NCI-H2029 treated with DMSO at 0.1 percent for 48 hours (cell line): ENCODE data around the gene PITRM1.
A peak's percentile ranks its signal among the peaks of the same experiment; 100 is the strongest.
"Not testable (repeated sequence)": the region's sequence is repeated elsewhere in the genome, so short reads cannot be mapped to it uniquely, and the experiment has no call there.

ENCODE experiments used
- DNase-seq: peaks from one replicate; lab custom pipeline; 2025; lab: John Stamatoyannopoulos, UW

Gene PITRM1, protein sequence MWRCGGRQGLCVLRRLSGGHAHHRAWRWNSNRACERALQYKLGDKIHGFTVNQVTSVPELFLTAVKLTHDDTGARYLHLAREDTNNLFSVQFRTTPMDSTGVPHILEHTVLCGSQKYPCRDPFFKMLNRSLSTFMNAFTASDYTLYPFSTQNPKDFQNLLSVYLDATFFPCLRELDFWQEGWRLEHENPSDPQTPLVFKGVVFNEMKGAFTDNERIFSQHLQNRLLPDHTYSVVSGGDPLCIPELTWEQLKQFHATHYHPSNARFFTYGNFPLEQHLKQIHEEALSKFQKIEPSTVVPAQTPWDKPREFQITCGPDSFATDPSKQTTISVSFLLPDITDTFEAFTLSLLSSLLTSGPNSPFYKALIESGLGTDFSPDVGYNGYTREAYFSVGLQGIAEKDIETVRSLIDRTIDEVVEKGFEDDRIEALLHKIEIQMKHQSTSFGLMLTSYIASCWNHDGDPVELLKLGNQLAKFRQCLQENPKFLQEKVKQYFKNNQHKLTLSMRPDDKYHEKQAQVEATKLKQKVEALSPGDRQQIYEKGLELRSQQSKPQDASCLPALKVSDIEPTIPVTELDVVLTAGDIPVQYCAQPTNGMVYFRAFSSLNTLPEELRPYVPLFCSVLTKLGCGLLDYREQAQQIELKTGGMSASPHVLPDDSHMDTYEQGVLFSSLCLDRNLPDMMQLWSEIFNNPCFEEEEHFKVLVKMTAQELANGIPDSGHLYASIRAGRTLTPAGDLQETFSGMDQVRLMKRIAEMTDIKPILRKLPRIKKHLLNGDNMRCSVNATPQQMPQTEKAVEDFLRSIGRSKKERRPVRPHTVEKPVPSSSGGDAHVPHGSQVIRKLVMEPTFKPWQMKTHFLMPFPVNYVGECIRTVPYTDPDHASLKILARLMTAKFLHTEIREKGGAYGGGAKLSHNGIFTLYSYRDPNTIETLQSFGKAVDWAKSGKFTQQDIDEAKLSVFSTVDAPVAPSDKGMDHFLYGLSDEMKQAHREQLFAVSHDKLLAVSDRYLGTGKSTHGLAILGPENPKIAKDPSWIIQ

DNA sequence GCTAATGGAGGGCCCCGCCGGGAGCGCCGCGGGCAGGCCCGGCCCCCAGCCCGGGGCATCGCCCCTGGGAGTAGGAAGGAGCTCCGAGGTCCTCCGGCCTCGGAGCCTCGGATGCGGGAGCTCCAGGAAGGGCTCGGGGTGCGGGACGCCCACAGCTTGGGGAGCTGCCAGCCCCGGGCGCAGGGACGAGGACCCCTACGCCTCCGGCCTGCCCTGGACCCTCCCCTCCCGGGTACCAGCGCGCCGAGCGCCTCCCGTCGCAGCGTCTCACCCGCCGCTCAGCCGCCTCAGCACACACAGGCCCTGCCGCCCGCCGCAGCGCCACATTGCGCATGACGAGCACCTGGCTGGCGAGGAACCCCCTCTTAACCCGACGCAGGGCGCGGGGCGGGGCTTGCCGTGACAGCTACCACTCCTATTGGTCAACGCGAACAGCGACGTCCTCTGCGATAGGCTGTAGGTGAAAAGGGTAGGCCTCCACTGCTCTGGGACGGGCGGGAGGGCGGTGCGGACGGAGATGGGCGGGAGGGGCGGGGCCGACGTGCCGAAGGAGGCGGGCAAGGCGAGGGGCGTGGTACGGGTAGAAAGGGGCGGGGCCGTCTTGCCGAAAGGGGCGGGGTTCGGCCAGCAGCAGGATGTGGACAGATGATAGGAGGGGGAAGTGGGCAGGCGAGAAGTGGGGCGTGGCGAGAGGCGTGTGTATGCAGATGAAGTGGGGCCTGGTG, at the start of gene PITRM1:
Gene PITRM1 (minus strand): TSS at position 337 of the 725 bp plus-strand sequence. CDS start 10 bp downstream, at position 327.
- peak; percentile 92 for DNase-seq

DNA sequence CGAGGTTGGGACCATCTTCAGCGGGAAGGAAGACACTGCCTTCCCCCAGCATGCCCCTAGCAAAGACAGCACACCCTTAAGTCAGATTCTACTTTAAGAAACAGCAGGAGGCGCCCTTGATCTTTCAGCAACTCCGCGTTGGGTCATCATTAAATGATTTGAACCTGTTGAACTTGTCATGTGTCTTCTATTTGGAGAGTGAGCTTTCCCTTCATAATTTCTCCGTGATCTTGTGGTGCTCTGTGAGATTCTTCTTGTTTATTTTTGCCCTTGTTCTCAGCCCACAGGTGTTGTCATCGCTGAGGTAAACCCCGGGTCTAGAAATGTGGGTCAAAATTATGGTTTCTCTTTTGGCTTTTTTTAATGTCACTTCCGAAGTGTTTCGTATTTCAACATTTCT, 49.5 kb upstream of the PITRM1 start:
- no peak for DNase-seq

DNA sequence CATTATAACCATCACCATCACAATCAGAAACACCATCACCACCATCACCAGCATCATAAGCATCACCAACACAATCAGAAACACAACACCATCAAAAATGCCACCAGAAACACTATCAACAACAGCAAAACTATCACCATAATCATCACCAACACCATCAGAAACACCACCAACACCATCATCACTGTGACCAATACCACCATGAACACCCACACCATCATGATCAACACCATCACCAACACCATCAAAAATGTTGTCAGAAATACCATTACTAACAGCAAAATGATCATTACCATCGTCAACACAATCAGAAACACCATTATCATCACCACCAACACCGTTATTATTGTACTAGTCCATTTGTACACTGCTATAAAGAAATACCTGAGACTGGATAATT, 49.0 kb upstream of the PITRM1 start:
- DNase-seq = not testable (repeated sequence)

DNA sequence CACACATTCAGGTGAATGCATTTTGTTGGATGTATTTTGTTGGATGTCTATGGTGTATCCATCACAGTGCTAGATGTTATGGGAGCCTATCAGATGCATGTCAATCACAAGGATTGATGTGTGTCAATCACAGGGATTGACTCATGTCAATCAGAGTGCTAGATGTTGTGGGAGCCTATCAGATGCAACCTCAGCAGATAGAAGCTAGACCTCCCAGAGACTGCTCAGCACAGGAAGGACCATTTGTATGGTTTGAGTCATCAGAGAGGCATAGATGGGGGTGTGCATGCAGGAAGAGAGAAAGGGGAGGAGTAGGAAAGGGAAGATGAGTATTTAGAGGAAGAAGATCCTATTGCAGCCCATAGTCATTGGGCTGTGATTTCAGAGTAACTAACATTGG, 48.3 kb upstream of the PITRM1 start:
- DNase-seq = no peak

DNA sequence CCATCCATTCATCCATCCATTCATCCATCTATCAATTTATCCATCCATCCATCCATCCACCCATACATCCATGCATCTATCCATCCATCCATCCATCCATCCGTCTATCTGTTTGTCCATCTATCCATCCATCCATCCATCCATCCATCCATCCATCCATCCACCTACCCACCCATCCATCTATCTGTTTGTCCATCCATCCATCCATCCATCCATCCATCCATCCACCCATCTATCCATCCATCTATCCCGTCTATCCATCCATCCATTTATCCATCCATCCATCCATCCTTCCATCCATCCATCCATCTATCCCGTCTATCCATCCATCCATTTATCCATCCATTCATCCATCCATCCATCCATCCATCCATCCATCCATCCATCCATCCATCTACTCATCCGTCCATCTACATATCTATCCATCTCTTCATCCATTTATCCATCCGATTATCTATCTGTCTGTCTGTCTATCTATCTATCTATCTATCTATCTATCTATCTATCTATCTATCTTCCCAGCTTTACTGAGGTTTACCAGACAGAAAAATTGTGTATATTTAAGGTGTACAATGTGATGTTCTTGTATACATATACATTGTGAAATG, 46.5 kb upstream of the PITRM1 start:
- DNase-seq = not testable (repeated sequence)

DNA sequence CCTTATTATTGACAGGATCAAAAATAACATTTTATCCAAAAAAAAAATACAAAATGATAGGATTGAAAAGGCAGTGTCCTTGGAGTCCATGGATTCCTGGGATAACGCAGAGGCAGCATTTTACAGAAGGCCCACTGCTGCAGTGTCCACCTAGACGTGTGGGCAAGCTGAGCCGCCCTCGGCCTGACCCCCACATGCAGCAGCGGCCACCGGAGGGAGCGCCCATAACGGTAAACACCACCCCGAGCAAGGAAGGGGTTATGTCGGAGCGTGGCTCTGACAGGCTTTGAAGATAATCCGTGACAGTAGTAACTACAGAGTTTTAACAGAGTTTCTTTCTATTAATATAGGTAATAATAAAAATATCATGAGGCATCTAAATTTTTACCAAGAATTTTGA, 45.3 kb upstream of the PITRM1 start:
- no peak for DNase-seq

DNA sequence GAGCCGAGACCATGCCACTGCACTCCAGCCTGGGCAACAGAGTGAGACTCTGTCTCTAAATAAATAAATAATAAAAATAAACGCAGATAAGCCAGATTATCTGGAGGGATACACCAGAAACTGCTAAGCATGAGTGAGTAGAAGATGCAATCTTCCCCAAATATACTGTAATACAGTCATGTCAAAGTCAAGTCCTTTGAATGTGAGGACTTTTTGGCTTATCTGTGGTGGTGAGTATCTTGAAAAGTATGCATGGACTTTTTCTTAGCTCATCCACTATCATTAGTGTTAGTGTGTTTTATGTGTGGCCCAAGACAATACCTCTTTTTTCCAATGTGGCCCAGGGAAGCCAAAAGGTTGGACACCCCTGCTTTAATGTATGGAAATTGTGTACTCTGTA, 44.7 kb upstream of the PITRM1 start:
- no peak for DNase-seq

DNA sequence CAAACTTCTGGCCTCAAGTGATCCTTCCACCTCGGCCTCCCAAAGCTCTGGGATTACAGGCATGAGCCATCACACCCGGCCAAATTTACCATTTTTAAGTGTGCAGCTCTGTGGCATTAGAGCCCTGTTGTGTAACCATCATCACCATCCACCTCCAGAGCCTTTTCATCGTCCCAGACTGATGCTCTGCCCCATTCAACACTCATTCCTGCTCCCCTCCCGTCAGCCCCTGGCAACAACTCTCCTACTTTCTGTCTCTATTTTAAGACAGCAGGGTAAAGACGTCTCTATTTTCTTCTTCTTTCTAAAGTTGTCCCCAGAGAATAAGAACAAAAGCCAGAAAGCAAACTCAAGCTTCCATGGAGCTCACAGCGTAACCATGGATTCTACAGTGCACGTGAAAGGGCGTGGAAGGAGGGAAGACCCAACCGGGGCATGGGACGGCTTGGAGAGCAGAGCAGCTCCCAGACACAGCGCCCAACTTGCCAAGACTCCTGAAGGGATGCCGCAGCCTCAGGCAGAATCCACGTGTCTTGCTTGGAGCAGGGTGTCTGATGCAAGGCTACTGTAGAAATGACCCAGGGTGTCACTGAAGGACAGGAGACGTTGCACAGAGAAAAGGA, 42.7 kb upstream of the PITRM1 start:
- no peak for DNase-seq

DNA sequence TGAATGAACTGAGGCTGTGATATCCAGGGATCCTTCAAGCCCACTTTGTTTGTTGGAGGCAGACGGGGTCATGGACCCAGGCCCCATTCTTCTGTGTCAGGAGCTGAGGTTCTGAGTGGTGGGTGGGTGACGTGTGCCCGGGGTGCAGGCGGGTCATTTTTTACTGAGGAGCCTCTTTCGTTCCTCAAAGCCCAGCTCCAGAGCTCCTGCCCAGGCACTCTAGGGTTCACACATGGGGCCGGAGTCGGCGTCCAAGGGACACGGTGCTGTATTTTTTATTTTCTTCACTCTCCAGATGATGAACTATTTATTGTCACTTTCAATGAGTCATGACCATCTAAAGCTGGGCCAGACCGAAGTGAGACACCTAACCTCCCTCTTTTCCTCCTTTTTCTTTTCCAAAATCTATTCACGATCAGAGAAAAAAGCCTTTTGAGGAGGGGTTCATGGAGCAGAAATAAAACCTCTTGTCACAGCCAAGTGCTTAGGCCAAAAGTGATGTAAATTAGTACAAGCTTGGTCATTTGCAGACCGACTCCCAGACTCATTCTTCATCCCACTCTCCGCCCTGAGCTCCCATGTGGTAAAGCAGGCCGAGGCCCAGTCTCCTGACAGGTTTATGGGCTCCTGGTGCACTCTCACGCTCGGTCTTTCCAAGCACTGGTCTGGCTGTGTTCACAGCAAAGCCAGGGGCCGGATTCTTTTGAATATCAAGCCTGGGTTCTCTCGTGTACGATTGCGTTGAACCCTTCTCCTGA, 41.4 kb upstream of the PITRM1 start:
- DNase-seq = no peak

DNA sequence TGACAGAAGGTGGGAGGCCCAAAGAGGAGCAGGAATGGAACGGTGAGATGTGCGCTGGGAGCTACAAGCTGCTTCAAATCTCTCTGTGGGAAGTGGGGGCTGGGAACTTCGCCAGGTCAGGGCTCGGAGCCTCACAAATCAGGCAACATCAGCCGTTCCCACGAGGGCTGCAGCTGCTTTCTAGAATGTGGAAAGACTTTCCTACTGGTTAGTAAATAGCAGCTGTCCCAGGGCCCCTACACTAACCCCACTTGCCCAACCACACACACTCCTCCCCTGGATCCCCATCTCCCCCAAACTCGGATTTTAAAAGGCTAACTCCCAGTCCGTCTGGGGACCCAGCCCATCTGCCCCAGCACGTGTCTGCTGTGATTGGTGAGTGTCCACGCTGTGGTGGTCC, 40.6 kb upstream of the PITRM1 start:
- no peak for DNase-seq

DNA sequence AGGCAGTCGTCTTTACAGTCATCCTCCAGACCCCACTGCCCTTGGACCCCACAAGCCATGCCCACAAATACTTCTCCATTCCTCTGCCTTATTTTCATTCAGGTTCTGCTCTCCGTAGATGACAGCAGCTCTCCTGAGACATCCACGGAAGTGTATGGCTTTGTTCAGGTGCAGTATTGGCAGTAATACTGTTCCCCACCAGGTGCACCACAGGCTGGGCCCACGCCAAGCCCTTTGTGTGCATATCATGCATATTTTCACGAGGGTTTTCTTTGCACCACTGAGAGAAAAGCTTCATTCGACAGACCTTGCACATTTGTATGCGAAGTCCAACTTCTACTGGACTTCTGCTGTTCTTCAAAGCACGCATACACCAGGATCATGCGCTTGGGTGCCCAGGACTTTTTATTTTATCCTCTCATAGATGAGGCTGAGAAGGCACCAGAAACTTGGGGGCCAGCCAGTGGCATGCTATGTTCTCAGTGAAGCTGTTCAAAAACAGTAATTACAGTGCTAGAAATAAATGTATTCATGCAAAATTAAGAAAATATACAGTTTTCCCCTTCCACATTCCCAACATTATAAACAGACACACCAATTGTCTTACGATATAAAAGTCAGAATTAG, 37.8 kb upstream of the PITRM1 start:
- no peak for DNase-seq

DNA sequence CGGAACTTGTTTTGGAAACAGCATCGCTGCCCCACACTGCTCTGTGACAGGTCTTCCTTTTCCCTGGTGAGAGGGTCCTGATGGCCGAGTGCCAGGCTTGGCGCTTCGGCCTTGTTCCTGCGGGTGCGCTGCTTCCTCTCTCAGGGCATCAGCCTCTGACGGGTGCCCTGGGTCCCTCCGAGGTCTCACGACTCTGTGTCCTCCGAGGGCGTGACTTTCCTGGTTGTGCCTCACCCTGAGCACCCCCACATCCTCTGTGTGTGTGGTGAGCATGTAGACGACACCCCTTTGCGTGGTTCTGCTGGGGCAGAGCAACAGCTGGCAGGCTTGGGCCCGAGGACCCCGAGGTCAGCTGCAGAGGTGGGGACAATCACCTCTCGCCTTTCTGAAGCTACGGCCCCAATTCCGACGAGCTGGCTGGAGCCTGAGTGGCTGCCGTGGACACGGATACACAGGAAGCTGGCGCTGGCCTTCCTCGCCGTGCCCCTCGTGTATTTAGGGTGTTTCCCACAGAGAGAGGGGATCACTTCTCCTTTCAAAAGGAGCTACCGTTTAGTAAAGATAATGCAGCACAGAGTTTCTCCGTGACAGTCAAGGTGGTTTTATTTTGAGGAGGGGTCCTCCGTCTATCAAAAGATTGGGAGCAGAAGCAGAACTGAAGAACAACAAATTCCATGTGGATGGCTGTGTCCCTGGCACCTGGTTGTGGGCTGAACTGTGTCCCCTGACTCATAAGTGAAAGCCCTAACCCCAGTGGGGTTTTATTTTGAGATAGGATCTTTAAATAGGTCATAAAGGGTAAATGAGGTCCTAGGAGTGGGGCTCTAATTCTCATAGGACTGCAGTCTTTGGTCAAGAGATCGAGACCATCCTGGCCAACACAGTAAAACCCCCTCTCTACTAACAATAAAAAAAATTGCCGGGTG, 36.2 kb upstream of the PITRM1 start:
- no peak for DNase-seq

DNA sequence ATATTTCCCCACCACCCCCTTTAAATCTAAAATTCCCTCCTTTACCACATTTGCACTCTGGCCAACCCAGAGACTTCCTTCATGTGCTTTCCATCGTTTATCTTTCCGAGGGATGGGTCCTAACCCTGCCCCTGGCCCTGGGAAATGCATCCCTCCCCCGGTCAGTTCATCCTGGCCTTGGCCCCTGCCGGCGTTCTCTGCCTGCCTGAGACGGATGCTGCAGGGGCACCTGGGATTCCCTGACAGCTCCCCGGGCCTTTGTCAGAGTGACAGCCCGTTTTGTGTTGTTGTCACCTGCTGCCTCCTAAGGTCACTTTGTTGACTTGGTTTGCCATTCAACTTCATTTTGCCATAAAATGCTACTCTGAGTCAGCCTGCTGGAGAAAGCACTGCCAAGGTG, 34.8 kb upstream of the PITRM1 start:
- no peak for DNase-seq

DNA sequence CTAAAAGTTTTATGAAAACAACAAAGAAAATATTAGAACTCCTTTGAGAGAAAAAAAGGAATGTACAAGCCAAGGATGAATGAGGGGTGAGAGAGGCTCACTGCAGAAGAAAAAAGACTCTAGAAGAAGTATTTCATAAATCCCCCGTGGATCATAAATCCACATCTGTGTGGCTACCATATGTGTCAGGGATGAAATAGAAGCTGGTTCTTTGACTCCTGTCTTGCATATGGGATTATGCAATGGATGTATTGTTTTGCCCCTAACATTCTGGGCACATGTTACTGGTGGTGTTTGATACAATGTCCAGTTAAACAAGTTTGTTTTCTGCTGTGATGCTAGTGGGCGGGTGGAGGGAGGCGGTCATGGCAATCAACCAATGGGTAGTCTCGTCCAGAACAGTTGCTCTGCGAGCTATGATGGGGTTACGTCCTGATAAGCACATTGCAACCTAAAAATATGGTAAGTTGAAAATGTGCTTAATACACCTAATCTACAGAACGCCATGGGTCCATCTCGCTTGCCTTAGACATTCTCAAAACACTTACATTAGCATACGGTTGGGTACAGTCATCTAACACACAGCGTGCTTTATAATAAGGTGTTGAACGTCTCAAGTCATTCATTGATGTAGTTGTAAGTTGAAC, 34.1 kb upstream of the PITRM1 start:
- DNase-seq = no peak

DNA sequence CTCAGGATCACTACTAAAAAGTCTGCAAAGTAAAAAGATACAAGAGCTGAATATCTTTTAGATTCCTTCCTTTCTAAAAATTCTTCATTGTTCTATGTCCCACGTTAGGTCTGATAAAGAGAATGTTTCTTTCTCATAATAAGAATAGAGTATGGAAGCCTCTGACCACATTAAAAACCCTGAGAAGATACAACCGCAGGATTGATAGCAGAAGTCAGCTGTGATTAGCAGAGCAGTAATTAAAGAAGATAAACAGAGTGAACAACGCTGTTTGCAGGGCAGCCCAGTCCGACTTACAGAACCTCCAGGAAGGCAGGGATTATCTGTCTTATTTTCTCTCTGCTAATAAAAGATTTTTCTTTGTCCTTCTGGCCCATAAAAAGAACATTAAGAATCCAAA, 31.4 kb upstream of the PITRM1 start:
- DNase-seq = no peak

DNA sequence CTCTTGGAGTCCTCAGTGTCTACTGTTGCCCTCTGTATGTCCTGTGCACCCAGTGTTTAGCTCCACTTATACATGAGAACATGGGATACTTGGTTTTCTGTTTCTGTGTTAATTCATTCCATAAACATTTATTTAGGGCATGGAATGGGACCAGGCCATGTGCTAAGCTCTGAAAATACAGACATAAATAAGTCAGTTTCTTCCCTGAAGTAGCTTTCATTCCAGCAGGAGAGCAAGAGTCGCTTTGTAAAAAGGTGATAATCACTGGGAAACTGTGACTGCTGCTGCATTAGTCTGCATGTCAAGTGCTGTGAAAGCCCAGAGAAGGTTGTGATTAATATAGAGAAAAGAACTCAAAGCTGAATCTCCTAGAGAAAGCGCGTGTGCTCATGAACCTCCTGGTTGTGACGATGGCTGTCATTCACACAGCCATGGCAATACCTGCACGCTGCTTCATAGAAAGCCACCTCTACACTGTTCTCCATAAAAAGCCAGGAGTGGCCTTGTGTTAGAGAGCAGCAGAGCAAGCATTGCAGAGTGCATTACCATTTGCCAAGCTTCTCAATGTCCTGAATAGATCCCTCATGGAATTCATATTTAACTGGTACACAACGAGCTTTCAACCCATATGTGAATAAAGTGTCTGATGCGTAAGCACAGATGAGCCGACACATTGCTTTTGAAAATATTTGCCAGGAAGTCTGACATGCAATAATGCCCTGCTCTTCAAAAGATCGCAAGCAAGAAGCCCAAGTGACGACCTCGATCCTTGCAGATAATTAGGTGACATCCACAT, 30.6 kb upstream of the PITRM1 start:
- DNase-seq = no peak

DNA sequence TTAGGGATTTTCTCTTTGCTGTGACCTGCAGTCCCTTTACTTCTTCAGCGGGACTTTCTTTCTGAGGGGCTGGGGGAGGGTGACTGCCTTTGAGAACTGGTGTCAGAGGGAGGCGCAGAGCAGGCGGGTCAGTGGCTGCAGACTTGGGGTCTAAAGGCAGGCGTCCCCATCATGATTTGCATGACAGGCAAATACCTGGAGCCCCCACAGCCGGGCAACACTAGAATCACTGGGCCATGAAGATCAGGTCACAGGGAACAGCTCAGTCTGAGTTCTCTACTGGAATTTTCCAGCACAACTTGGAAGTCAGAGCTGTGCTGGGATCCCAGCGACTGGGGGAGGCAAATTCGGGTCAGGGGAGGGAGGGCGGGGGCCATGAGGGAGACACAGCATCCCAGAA, 29.2 kb upstream of the PITRM1 start:
- DNase-seq = no peak

DNA sequence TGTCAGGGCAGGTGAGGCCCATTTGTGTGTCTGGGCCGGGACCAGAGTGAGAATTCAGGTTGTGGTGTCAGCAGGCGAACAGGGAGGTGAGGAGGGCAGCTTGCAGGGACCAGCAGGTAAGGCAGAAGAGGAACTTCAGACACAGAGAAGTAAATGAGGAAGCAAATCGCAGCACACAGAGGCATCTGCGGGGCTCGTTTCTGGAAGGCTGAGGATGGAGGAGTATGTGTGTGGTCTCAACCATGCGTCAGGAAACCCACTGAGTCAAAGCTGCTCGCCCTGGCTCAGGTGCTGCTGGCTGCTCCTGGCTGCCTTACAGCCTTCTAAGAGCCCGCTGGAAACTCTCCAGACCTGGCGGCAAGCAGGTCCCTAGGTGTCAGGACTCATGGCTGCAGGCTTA, 26.9 kb upstream of the PITRM1 start:
- DNase-seq = no peak
